GM12878 (cell line): Measurements from ENCODE around the gene TMEM214. TPM values are rescaled to one million over a fixed set of nuclear protein-coding genes. Genes with fewer than 3 reads are reported as not detected.
A peak's percentile ranks its signal among the peaks of the same experiment; 100 is the strongest.

ENCODE experiments used
- ATAC-seq: fragments of 200-7000 bp; cut with Tn5 transposase; 3 replicates; pipeline ENCODE4 v1.9.1; 2020; ENCODE audit warnings: mild to moderate bottlenecking, moderate library complexity
- Bru-seq: library from RNA; stranded (reverse); fragments of 400-500 nt; gene quantifications from one replicate; lab custom pipeline; 2021; lab: Mats Ljungman, UMichigan
- BruChase-seq, 2 experiments: library from RNA; stranded (reverse); fragments of 400-500 nt; gene quantifications; one replicate each; lab custom pipeline; 2021; lab: Mats Ljungman, UMichigan
- BruUV-seq: library from RNA; stranded (reverse); fragments of 400-500 nt; replicated peaks from 2 replicates; lab custom pipeline; 2021; lab: Mats Ljungman, UMichigan
- CTCF ChIA-PET: fragments of 300-600 bp; sonication (Branson Sonifier 250); formaldehyde crosslinking; extraction: SDS; loops from one replicate; lab custom pipeline; 2021; ENCODE audit warnings: inconsistent platforms; lab: Yijun Ruan, JAX
- POLR2A ChIA-PET: fragments of 350-600 bp; formaldehyde crosslinking; extraction: SDS; loops from one replicate; lab custom pipeline; 2021; ENCODE audit warnings: inconsistent platforms; lab: Charles Lee
- RAD21 ChIA-PET: fragments of 300-600 bp; sonication (Branson Sonifier 250); formaldehyde crosslinking; loops from one replicate; lab custom pipeline; 2023; ENCODE audit warnings: antibody characterized with exemption; ENCODE audit not compliant: unreplicated experiment; lab: Charles Lee
- SMC1A ChIA-PET: fragments of 300-600 bp; sonication (Branson Sonifier 250); formaldehyde crosslinking; loops from one replicate; lab custom pipeline; 2023; ENCODE audit not compliant: unreplicated experiment, uncharacterized antibody; lab: Charles Lee
- DNase-seq: peaks from one replicate; pipeline ENCODE4 v3.0.0-alpha.2; 2011; ENCODE audit warnings: low read depth, low spot score
- FAIRE-seq: peaks from 3 replicates; lab custom pipeline; 2011; peaks lifted over from hg19 to GRCh38; lab: Jason Lieb, UNC
- H2AFZ ChIP-seq: 2 replicates; pipeline ENCODE4 v1.6.0; 2011; ENCODE audit warnings: low read depth, low read length, control low read depth; ENCODE audit not compliant: control insufficient read depth
- H3K27ac ChIP-seq: 2 replicates; pipeline ENCODE4 v1.5.1; 2011; ENCODE audit warnings: control low read depth; ENCODE audit not compliant: control insufficient read depth, insufficient read depth
- H3K27me3 ChIP-seq, 2 experiments: replicated peaks in 1 of 2; 2 replicates each; pipeline versions ENCODE4 v1.6.0 to v1.6.1; 2011; ENCODE audit warnings: low read length in 1 of 2; ENCODE audit not compliant: control insufficient read depth in 2 of 2, insufficient read depth in 2 of 2
- H3K36me3 ChIP-seq, 2 experiments: 2 replicates each; pipeline ENCODE4 v1.5.1; 2011; ENCODE audit warnings: low read length in 1 of 2; ENCODE audit not compliant: control insufficient read depth in 2 of 2, insufficient read depth in 2 of 2
- H3K4me1 ChIP-seq: 2 replicates; pipeline ENCODE4 v1.6.1; 2011; ENCODE audit warnings: mild to moderate bottlenecking, low read length, moderate library complexity, mixed read lengths; ENCODE audit not compliant: control insufficient read depth, insufficient read depth
- H3K4me2 ChIP-seq: 2 replicates; pipeline ENCODE4 v1.6.0; 2011; ENCODE audit warnings: control low read depth; ENCODE audit not compliant: control insufficient read depth, insufficient read depth
- H3K4me3 ChIP-seq: fragments of 200-600 bp; sonication (generic); 2 replicates; pipeline ENCODE4 v1.5.1; 2016
- H3K79me2 ChIP-seq: 2 replicates; pipeline ENCODE4 v1.6.0; 2011; ENCODE audit warnings: low read length; ENCODE audit not compliant: control insufficient read depth, insufficient read depth
- H3K9ac ChIP-seq: 2 replicates; pipeline ENCODE4 v1.8.0; 2011; ENCODE audit warnings: low read length, control low read depth, mixed read lengths; ENCODE audit not compliant: control insufficient read depth, insufficient read depth
- H3K9me3 ChIP-seq: replicated peaks from 3 replicates; pipeline ENCODE4 v1.5.1; 2011; ENCODE audit warnings: mild to moderate bottlenecking, low read length; ENCODE audit not compliant: control insufficient read depth, insufficient read depth
- H4K20me1 ChIP-seq: 2 replicates; pipeline ENCODE4 v1.6.0; 2011; ENCODE audit not compliant: control insufficient read depth, insufficient read depth
- ATF3 ChIP-seq: IDR thresholded peaks from 2 replicates; pipeline ENCODE4 v1.6.1; 2011; ENCODE audit warnings: low read depth, mild to moderate bottlenecking, low read length, moderate library complexity, borderline replicate concordance; ENCODE audit errors: extremely low read depth
- ATF7 ChIP-seq: fragments of 450-650 bp; IDR thresholded peaks from 2 replicates; pipeline ENCODE4 v1.6.1; 2016; ENCODE audit warnings: low read depth, mild to moderate bottlenecking
- BACH1 ChIP-seq: fragments of 450-650 bp; IDR thresholded peaks from 2 replicates; pipeline ENCODE4 v1.6.1; 2017; ENCODE audit warnings: mild to moderate bottlenecking, borderline replicate concordance
- CBX3 ChIP-seq: fragments of 200-600 bp; sonication (generic); IDR thresholded peaks from 2 replicates; pipeline ENCODE4 v1.6.1; 2016; ENCODE audit warnings: low read depth, borderline replicate concordance
- E2F4 ChIP-seq: IDR thresholded peaks from 2 replicates; pipeline ENCODE4 v1.6.1; 2012; ENCODE audit warnings: low read depth, low read length, improper control_type of control experiment
- EED ChIP-seq: sonication (generic); IDR thresholded peaks from 2 replicates; pipeline ENCODE4 v1.6.1; 2016; ENCODE audit warnings: antibody characterized with exemption, low read depth
- IRF3 ChIP-seq: fragments of 450-650 bp; IDR thresholded peaks from 2 replicates; pipeline ENCODE4 v1.6.1; 2014; ENCODE audit warnings: mild to moderate bottlenecking
- KAT2A ChIP-seq: conservative IDR thresholded peaks from 2 replicates; pipeline ENCODE4 v1.6.1; 2011; ENCODE audit warnings: low read depth, low read length; ENCODE audit not compliant: control insufficient read depth
- KLF5 ChIP-seq: fragments of 450-650 bp; IDR thresholded peaks from 2 replicates; pipeline ENCODE4 v1.6.1; 2014; ENCODE audit warnings: mild to moderate bottlenecking; ENCODE audit not compliant: partially characterized antibody
- POLR2A ChIP-seq: IDR thresholded peaks from 2 replicates; pipeline ENCODE4 v1.6.1; 2011; ENCODE audit warnings: low read depth, mild to moderate bottlenecking, low read length
- POLR2AphosphoS2 ChIP-seq: IDR thresholded peaks from 2 replicates; pipeline ENCODE4 v1.6.1; 2011; ENCODE audit warnings: low read depth, mild to moderate bottlenecking, low read length, improper control_type of control experiment, moderate library complexity
- RB1 ChIP-seq: fragments of 450-650 bp; formaldehyde crosslinking; IDR thresholded peaks from 2 replicates; pipeline ENCODE4 v1.6.1; 2017; ENCODE audit warnings: mild to moderate bottlenecking, borderline replicate concordance
- RUNX3 ChIP-seq: IDR thresholded peaks from 2 replicates; pipeline ENCODE4 v1.6.1; 2012; ENCODE audit warnings: low read length, inconsistent platforms
- STAT3 ChIP-seq: IDR thresholded peaks from 2 replicates; pipeline ENCODE4 v1.6.1; 2011; ENCODE audit warnings: low read depth, low read length, improper control_type of control experiment
- TARDBP ChIP-seq: IDR thresholded peaks from 2 replicates; pipeline ENCODE4 v1.6.1; 2016; ENCODE audit warnings: borderline replicate concordance
- ZNF24 ChIP-seq: fragments of 450-650 bp; IDR thresholded peaks from 2 replicates; pipeline ENCODE4 v1.6.1; 2017; ENCODE audit warnings: antibody characterized with exemption, mild to moderate bottlenecking
- ZNF384 ChIP-seq: IDR thresholded peaks from 2 replicates; pipeline ENCODE4 v1.6.1; 2012; ENCODE audit warnings: low read depth, mild to moderate bottlenecking, low read length, improper control_type of control experiment, borderline replicate concordance
- WGBS: methylation state at CpG from one replicate; pipeline ENCODE4 v1.1.6; 2016; ENCODE audit warnings: low lambda C conversion rate; ENCODE audit not compliant: insufficient replicate concordance, insufficient coverage; ENCODE audit errors: missing lambda C conversion rate; 5-methylcytosine and 5-hydroxymethylcytosine counted together
- in situ Hi-C: fragments of 300-500 bp; cut with MboI; formaldehyde crosslinking; loops from 9 replicates; pipeline ENCODE4 v1.14.3; 2018; ENCODE audit warnings: mixed read lengths
- intact Hi-C: fragments of 100-400 bp; cut with micrococcal nuclease; formaldehyde crosslinking; loops from one replicate; pipeline ENCODE4 v1.14.2; 2022; ENCODE audit not compliant: unreplicated experiment
- long read RNA-seq, 2 experiments: library from polyadenylated mRNA; unstranded; transcript quantifications; one replicate each; pipeline ENCODE4 v2.0.0, GENCODE V29; 2019 to 2020
- polyA minus RNA-seq, 3 experiments: library from RNA; depleted of rRNA, polyadenylated mRNA; stranded (reverse); fragments of >200 nt; gene quantifications; 2 replicates each; pipeline ENCODE4 v1.2.3, GENCODE V29; 2011
- polyA plus RNA-seq, 11 experiments: library from polyadenylated mRNA; depleted of rRNA in 4 of 11; unstranded in 6 of 11; stranded (reverse) in 5 of 11; fragments of >200 nt; fragmentation: Nextera tagmentation in 4 of 11; fragmentation: Illumina TruSeq in 1 of 11; extraction: Ambion mirVana in 4 of 11; extraction: Trizol in 1 of 11; gene quantifications; 1 replicate in 1 of 11; 2 replicates in 10 of 11; pipeline versions ENCODE4 v1.2.1 to v1.2.3, GENCODE V29; 2011 to 2016; ENCODE audit warnings: inconsistent platforms in 2 of 11, missing spikeins in 2 of 11, low read depth in 1 of 11
- total RNA-seq, 4 experiments: library from RNA; depleted of rRNA in 3 of 4; stranded (reverse); fragments of >200 nt in 3 of 4; fragmentation: Illumina TruSeq in 1 of 4; extraction: Trizol in 1 of 4; gene quantifications; 2 replicates each; pipeline versions ENCODE4 v1.2.1 to v1.2.3, GENCODE V29; 2013 to 2021

Gene TMEM214
- 151 and 159 TPM in 2 replicates for total RNA-seq (2013; cell fraction: nucleolus; rRNA removed)
- 21.9 and 25.8 TPM in 2 replicates for total RNA-seq (2014; rRNA removed)
- total RNA-seq (2014; rRNA removed; fragmentation: Illumina TruSeq; extraction: Trizol): 26.3 and 28.9 TPM in 2 replicates
- total RNA-seq (2021): 75.4 and 79.2 TPM in 2 replicates
- polyA plus RNA-seq (2011; ENCODE audit: low read depth): 51.4 TPM
- polyA plus RNA-seq (2011; rRNA removed): 21.8 and 43.2 TPM in 2 replicates
- polyA plus RNA-seq (2011; cell fraction: cytosol; rRNA removed): 78.8 and 90.1 TPM in 2 replicates
- polyA plus RNA-seq (2011; cell fraction: nucleus; rRNA removed): 213 and 313 TPM in 2 replicates
- 66.8 and 72.8 TPM in 2 replicates for polyA plus RNA-seq (2012)
- 60.1 and 64.3 TPM in 2 replicates for polyA plus RNA-seq (2014; fragmentation: Illumina TruSeq; extraction: Trizol)
- 10 to 100 TPM; 10.4 to 17.6 TPM for polyA plus RNA-seq (2014; fragmentation: Nextera tagmentation; extraction: Ambion mirVana)
- polyA plus RNA-seq (2014; rRNA removed): 46.8 and 56.2 TPM in 2 replicates
- polyA plus RNA-seq (2016; fragmentation: Nextera tagmentation; extraction: Ambion mirVana): 10 to 100 TPM; 52.5 to 56.0 TPM
- polyA minus RNA-seq (2011; rRNA and poly(A)+ RNA removed): 83.3 and 151 TPM in 2 replicates
- polyA minus RNA-seq (2011; cell fraction: cytosol; rRNA and poly(A)+ RNA removed): 40.1 and 40.5 TPM in 2 replicates
- 99.1 and 142 TPM in 2 replicates for polyA minus RNA-seq (2011; cell fraction: nucleus; rRNA and poly(A)+ RNA removed)
- Bru-seq, nascent RNA: percentile 91 among the genes with signal in this experiment
- BruChase-seq, experiment 1, labeled RNA remaining after a 6-hour chase: percentile 92 among the genes with signal in this experiment
- BruChase-seq, experiment 2, labeled RNA remaining after a 2-hour chase: percentile 91 among the genes with signal in this experiment
- long read RNA-seq, experiment 1, transcript TMEM214-201 (17 exons, 2,990 nt): major isoform, 9 of 11 reads
- long read RNA-seq, experiment 1, partial matches to known transcripts: 1 of 11 reads
- long read RNA-seq, experiment 1, other reads (novel, unspliced or antisense): 1 of 11 reads
- long read RNA-seq, experiment 2, partial matches to known transcripts: 0 of 1 reads
- long read RNA-seq, experiment 2, other reads (novel, unspliced or antisense): 1 of 1 reads

DNA sequence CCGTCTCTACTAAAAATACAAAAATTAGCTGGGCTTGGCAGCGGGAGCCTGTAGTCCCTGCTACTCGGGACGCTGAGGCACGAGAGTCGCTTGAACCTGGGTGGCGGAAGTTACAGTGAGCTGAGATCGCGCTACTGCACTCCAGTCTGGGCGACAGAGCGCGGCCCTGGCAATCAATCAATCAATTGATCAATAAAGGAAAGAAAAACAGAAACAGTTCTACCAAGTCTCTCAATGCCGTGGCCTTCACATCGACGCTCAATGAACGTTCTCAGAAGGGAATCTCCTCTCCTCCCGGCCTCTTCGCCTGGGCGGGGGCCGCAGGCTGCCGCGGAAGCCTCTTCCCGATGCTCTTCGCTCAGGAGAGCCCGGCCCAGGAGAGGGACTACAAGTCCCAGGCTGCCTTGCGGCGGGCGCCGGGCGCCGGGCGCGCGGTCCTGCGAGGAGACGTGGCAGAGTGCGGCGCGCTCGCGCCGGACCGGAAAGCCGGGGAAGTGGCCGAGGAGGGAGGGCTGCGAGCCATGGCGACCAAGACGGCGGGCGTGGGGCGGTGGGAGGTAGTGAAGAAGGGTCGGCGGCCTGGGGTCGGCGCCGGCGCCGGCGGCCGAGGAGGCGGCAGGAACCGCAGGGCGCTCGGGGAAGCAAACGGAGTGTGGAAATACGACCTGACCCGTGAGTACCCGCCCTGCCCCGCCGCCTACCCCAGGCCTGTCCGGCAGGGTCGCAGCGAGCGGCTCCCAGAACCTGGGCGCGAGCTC is at the start of gene TMEM214:
TSS of gene TMEM214 (plus strand) at position 471 of the 758 bp plus-strand sequence. CDS start at position 522, 51 bp downstream.
- ChIA-PET RAD21 (interaction anchor here (1.5 to 2.6 kb wide), 3 partner anchors 9 to 70 kb away, joined by 4 to 11 read pairs (median 10); partner anchors contain the start of gene AGBL5), CTCF (interaction anchor here (0.7 to 2.7 kb wide), 9 partner anchors 14 to 271 kb away, joined by 3 to 15 read pairs (median 3); partner anchors contain the start of gene AGBL5)
- WGBS: 0% methylated on average over 43 of the region's 76 CpGs
- TF ChIP-seq BACH1 (peak; percentile 82; the same call in 1 of the 2 replicates), ZNF24 (no peak), ATF3 (no peak), POLR2A (peak; percentile 95), ATF7 (no peak), EED (no peak), E2F4 (no peak), TARDBP (peak; percentile 70; the same call in 1 of the 2 replicates), ZNF384 (no peak), KAT2A (no peak), RUNX3 (peak; percentile 45), POLR2AphosphoS2 (peak; percentile 69; the same call in 1 of the 2 replicates), STAT3 (no peak), RB1 (no peak; the same call in 1 of the 2 replicates), CBX3 (no peak), IRF3 (no peak), KLF5 (no peak)

More for the DNA sequence above, at the start of gene TMEM214:
- Histone ChIP-seq H3K79me2 (peaks cover 40% of the 10 kb centered on the region), H3K36me3 (peaks cover 7 to 22% of the 10 kb centered on the region in 2 experiments), H3K9me3 (no peaks in the 10 kb centered on the region), H3K27ac (peak within 1 kb of the TSS; percentile 91), H3K9ac (peak within 1 kb of the TSS; percentile 98), H3K27me3 (no peaks in the 10 kb centered on the region), H3K4me3 (peak within 1 kb of the TSS; percentile 99), H4K20me1 (no peaks in the 10 kb centered on the region), H2AFZ (peak within 1 kb of the TSS; percentile 60), H3K4me1 (peaks cover 22% of the 10 kb centered on the region), H3K4me2 (peak within 1 kb of the TSS; percentile 98)
- in situ Hi-C loops: no loop called here
- FAIRE-seq (peak; percentile 41), DNase-seq (peak; percentile 39), ATAC-seq (peak; percentile 98)
- no TSS peak for BruUV-seq
- POLR2A ChIA-PET: interaction anchor here (1.0 to 5.3 kb wide), 4 partner anchors 13 to 40 kb away, joined by 3 to 45 read pairs (median 16); partner anchors contain the start of genes AGBL5 and OST4
- intact Hi-C loops: loop anchor here (1.0 to 2.0 kb wide), 2 partner anchors 18 to 48 kb away; no protein-coding TSS in a partner anchor
- SMC1A ChIA-PET: interaction anchor here (0.6 to 3.0 kb wide), 9 partner anchors 8 to 71 kb away, joined by 3 to 18 read pairs (median 6); partner anchors contain the start of gene AGBL5
